ENCODE results near the gene NSDHL. TPM values are rescaled to one million over a fixed set of nuclear protein-coding genes. Genes with fewer than 3 reads are reported as not detected.

NSDHL gene
- total and polyA plus RNA-seq, 2 of the 13 experiments (the other 11 are each of a cell fraction or from before 2014, with no cell fraction given): 26.2 to 49.3 TPM

GRCh38 chrX:152904151-152905080 lies 73.6 kb downstream of the NSDHL start:
- intact Hi-C loops (cut with micrococcal nuclease; ENCODE audit: unreplicated experiment) (no loop called here), in situ Hi-C loops (cut with HindIII; ENCODE audit: extremely low pct_ligation_motif_present, low pct_unique_long_range_greater_than_20kb) (no loop called here)
- TF ChIP-seq STAG1 (CRISPR knock-in tag; IDR thresholded peaks at IDR 0.05): 0 out of 2 replicates have a peak, but pooled peaks have one; percentile 23
- TF ChIP-seq ZNF503 (CRISPR knock-in tag; IDR thresholded peaks at IDR 0.05): no peak
- peak; percentile 70 for TF ChIP-seq CTCF (CRISPR knock-in tag; IDR thresholded peaks at IDR 0.05)
- no peak for TF ChIP-seq ZBTB26 (CRISPR knock-in tag; IDR thresholded peaks at IDR 0.05; ENCODE audit: borderline replicate concordance)
- BruUV-seq (replicated peaks): no TSS peak
- no peak overlapping the region for H3K4me2 ChIP-seq (ENCODE audit: low read depth, low read length)
- no peaks in the 10 kb centered on the region for H3K9me3 ChIP-seq (ENCODE audit: low read length)
- DNase-seq (ENCODE audit: low spot score) (no peak), ATAC-seq (peak; percentile 65), FAIRE-seq (peak; percentile 56)
- no peak overlapping the region for H3K27ac ChIP-seq (ENCODE audit: extremely low read length, insufficient read depth, low read length)
- no peaks in the 10 kb centered on the region for H3K79me2 ChIP-seq (ENCODE audit: insufficient read depth, low read length)
- H3K9ac ChIP-seq (ENCODE audit: insufficient read depth, low read depth, low read length): no peak overlapping the region
- no peaks in the 10 kb centered on the region for H4K20me1 ChIP-seq (ENCODE audit: insufficient read depth, low read length)
- no peak overlapping the region for H3K4me3 ChIP-seq (replicated peaks in 1 of 3; ENCODE audit: insufficient read depth in 1 of 3, low read depth in 2 of 3, low read length in 3 of 3)
- H3K36me3 ChIP-seq (replicated peaks in 1 of 2; ENCODE audit: control insufficient read depth in 1 of 2, insufficient read depth in 2 of 2, low read length in 2 of 2): no peaks in the 10 kb centered on the region
- H3K27me3 ChIP-seq (ENCODE audit: control insufficient read depth in 1 of 2, insufficient read depth in 2 of 2, low read length in 2 of 2): peaks cover 0 to 9% of the 10 kb centered on the region in 2 experiments; a peak in 1 of 5 replicates
- H3K4me1 ChIP-seq (ENCODE audit: insufficient read depth, low read length): peaks cover 12% of the 10 kb centered on the region
- POLR2A ChIA-PET: no interaction called here
- CTCF ChIA-PET (ENCODE audit: low intra/inter-chr PET ratio, low total read pairs): interaction anchor here (1.1 kb wide), 1 partner anchor 22 kb away, joined by 5 read pairs; no protein-coding TSS in a partner anchor
- H2AFZ ChIP-seq (ENCODE audit: low read length): no peak overlapping the region
- WGBS (ENCODE audit: low lambda C conversion rate): 13% methylated on average over 5 of the region's 20 CpGs

Data from HepG2 (cell line).